GM12874 (cell line): ENCODE results near the gene FRMD4A.

Experiments used
- CTCF ChIP-seq: IDR thresholded peaks from 2 replicates; pipeline ENCODE4 v1.5.1; 2011; ENCODE audit warnings: low read depth, mild to moderate bottlenecking, control low read depth, low read length, moderate library complexity; ENCODE audit not compliant: insufficient read depth

FRMD4A gene

GRCh38 chr10:13956826-13957225 is 373.9 kb downstream of the FRMD4A start:
- TF ChIP-seq CTCF, result no peak

- no peak for TF ChIP-seq CTCF
Observed at GRCh38 chr10:13955409-13956068, 375.2 kb downstream of the FRMD4A start.

- TF ChIP-seq CTCF, result no peak
Observed at GRCh38 chr10:13953371-13953770, 377.4 kb downstream of the FRMD4A start.

GRCh38 chr10:13950543-13950939 is 380.2 kb downstream of the FRMD4A start:
- no peak for TF ChIP-seq CTCF

GRCh38 chr10:13949844-13950542 is 380.7 kb downstream of the FRMD4A start:
- TF ChIP-seq CTCF, result no peak

GRCh38 chr10:13946209-13946460 is 384.6 kb downstream of the FRMD4A start:
- no peak for TF ChIP-seq CTCF

- no peak for TF ChIP-seq CTCF
Observed at GRCh38 chr10:13945390-13946208, 385.1 kb downstream of the FRMD4A start.
